Right atrium auricular region (tissue), 2 donors: ENCODE data around the gene SOX8. TPM values are rescaled to one million over a fixed set of nuclear protein-coding genes. Genes with fewer than 3 reads are reported as not detected.

ENCODE experiments used
- DNase-seq: peaks from one replicate; pipeline ENCODE4 v3.0.0-alpha.2; 2019; ENCODE audit warnings: low spot score
- H3K27ac ChIP-seq, 2 donors: fragments of 200-600 bp; sonication (generic); 1 replicate in 1 of 2; 2 replicates in 1 of 2; pipeline ENCODE4 v1.5.1; 2016 to 2019
- H3K27me3 ChIP-seq, 2 donors: fragments of 200-600 bp; sonication (generic); one replicate each; pipeline versions ENCODE4 v1.5.1 to v1.6.0; 2017 to 2019
- H3K36me3 ChIP-seq: fragments of 200-600 bp; sonication (generic); one replicate; pipeline ENCODE4 v1.5.1; 2016
- H3K4me1 ChIP-seq, 2 donors: fragments of 200-600 bp; sonication (generic); one replicate each; pipeline versions ENCODE4 v1.5.1 to v1.6.0; 2017 to 2019
- H3K4me3 ChIP-seq, 2 donors: fragments of 200-600 bp; sonication (generic); 1 replicate in 1 of 2; 2 replicates in 1 of 2; pipeline ENCODE4 v1.5.1; 2017 to 2019; ENCODE audit warnings: mild to moderate bottlenecking in 1 of 2, moderate library complexity in 1 of 2
- H3K9me3 ChIP-seq, 2 donors: fragments of 200-600 bp; sonication (generic); one replicate each; pipeline ENCODE4 v1.5.1; 2019
- CTCF ChIP-seq, 2 donors: fragments of 200-600 bp; sonication (generic); IDR thresholded peaks; one replicate each; pipeline ENCODE4 v1.5.1; 2019; ENCODE audit warnings: antibody characterized with exemption in 2 of 2
- total RNA-seq, 2 donors: library from RNA; depleted of rRNA; stranded (reverse); fragments of >200 nt; gene quantifications; one replicate each; pipeline ENCODE4 v1.1.0, GENCODE V29; 2016

The SOX8 gene
- total RNA-seq, 2 donors from 2014 or later, result 1.0 to 1.6 TPM

- no peaks in the 10 kb centered on the region for H3K4me1 ChIP-seq
- no peaks in the 10 kb centered on the region for H3K27me3 ChIP-seq
- H3K9me3 ChIP-seq, result peaks cover 15 to 27% of the 10 kb centered on the region in 2 donors
- no peak for TF ChIP-seq CTCF (IDR thresholded peaks at IDR 0.05)
- no peak for DNase-seq
- no peak overlapping the region for H3K4me3 ChIP-seq
- H3K36me3 ChIP-seq, result no peaks in the 10 kb centered on the region
- H3K27ac ChIP-seq, result no peak overlapping the region
Measured at GRCh38 chr16:993731-994130, 12.2 kb downstream of the SOX8 start.

- H3K27me3 ChIP-seq, result no peaks in the 10 kb centered on the region
Measured at GRCh38 chr16:995087-995486, 13.5 kb downstream of the SOX8 start.

GRCh38 chr16:995783-996182 is 14.2 kb downstream of the SOX8 start:
- Histone ChIP-seq H3K27ac (no peak overlapping the region), H3K4me1 (no peaks in the 10 kb centered on the region), H3K9me3 (peaks cover 15 to 27% of the 10 kb centered on the region in 2 donors), H3K36me3 (no peaks in the 10 kb centered on the region), H3K4me3 (no peak overlapping the region), H3K27me3 (no peaks in the 10 kb centered on the region)
- TF ChIP-seq CTCF (IDR thresholded peaks at IDR 0.05), result no peak
- no peak for DNase-seq

More at GRCh38 chr16:995087-995486, 13.5 kb downstream of the SOX8 start:
- TF ChIP-seq CTCF (IDR thresholded peaks at IDR 0.05), result no peak
- H3K27ac ChIP-seq, result no peak overlapping the region
- DNase-seq, result no peak
- H3K36me3 ChIP-seq, result no peaks in the 10 kb centered on the region
- H3K4me1 ChIP-seq, result no peaks in the 10 kb centered on the region
- H3K9me3 ChIP-seq, result peaks cover 15 to 27% of the 10 kb centered on the region in 2 donors
- H3K4me3 ChIP-seq, result no peak overlapping the region

GRCh38 chr16:996681-997080 is 15.1 kb downstream of the SOX8 start:
- Histone ChIP-seq H3K36me3 (no peaks in the 10 kb centered on the region), H3K27me3 (no peaks in the 10 kb centered on the region), H3K27ac (no peak overlapping the region), H3K4me3 (no peak overlapping the region), H3K9me3 (peaks cover 15 to 27% of the 10 kb centered on the region in 2 donors), H3K4me1 (no peaks in the 10 kb centered on the region)
- TF ChIP-seq CTCF (IDR thresholded peaks at IDR 0.05), result no peak
- no peak for DNase-seq

GRCh38 chr16:997440-998051 is 16.0 kb downstream of the SOX8 start:
- H3K9me3 ChIP-seq, result peaks cover 15 to 27% of the 10 kb centered on the region in 2 donors
- no peak for TF ChIP-seq CTCF (IDR thresholded peaks at IDR 0.05)
- no peak for DNase-seq
- H3K27ac ChIP-seq, result peak overlapping the region; percentile 5 to 40
- no peaks in the 10 kb centered on the region for H3K27me3 ChIP-seq
- H3K4me3 ChIP-seq, result peak overlapping the region in 1 of 2 donors; percentile 21
- no peaks in the 10 kb centered on the region for H3K4me1 ChIP-seq
- no peaks in the 10 kb centered on the region for H3K36me3 ChIP-seq

GRCh38 chr16:998211-998610 is 16.6 kb downstream of the SOX8 start:
- no peak for DNase-seq
- no peaks in the 10 kb centered on the region for H3K36me3 ChIP-seq
- no peaks in the 10 kb centered on the region for H3K27me3 ChIP-seq
- no peak for TF ChIP-seq CTCF (IDR thresholded peaks at IDR 0.05)
- H3K27ac ChIP-seq, result no peak overlapping the region
- H3K9me3 ChIP-seq, result peaks cover 15 to 27% of the 10 kb centered on the region in 2 donors
- no peaks in the 10 kb centered on the region for H3K4me1 ChIP-seq
- peak overlapping the region in 1 of 2 donors; percentile 21 for H3K4me3 ChIP-seq
